Measurements from ENCODE around the gene CCND3. TPM values are rescaled to one million over a fixed set of nuclear protein-coding genes. Genes with fewer than 3 reads are reported as not detected.
A peak's percentile ranks its signal among the peaks of the same experiment; 100 is the strongest.

CCND3 gene
- total and polyA plus RNA-seq, 2 of the 13 experiments (the other 11 are each of a cell fraction or from before 2014, with no cell fraction given) = 4.3 to 7.2 TPM

DNA sequence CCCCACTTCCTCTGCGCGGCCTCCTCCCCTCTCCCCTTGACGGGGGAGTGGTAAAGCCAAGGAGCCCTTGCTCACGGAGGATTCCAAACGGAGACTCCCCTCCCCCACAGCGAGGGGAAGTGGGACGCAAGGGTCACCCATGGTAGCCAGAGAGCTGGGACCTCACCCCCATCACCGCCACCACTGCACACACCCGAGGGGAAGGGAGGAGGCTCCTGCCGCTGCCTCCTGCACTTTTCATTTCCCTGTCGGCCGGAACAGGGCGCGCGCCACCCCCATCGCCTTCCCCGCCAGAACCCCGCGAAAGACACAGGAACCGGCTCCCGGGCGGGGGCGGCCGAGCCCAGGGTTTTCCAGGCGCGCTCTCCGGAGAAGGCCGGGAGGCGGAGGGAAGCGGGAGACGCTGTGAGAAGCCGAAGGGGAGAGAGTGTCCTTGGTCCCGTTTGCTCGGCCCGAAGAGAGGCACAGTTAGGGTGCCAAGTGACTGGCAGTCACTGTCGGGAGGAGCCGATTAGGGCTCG lies 789 bp downstream of the CCND3 start (continued):
- TF ChIP-seq ZNF572 (CRISPR knock-in tag; IDR thresholded peaks at IDR 0.05) (peak; percentile 90), ZNF761 (CRISPR knock-in tag; conservative IDR thresholded peaks at IDR 0.05) (no peak), ZNF263 (CRISPR knock-in tag; IDR thresholded peaks at IDR 0.05) (no peak), GABPA (IDR thresholded peaks at IDR 0.05; ENCODE audit: low read depth, low read length) (no peak), GABPA (CRISPR knock-in tag; IDR thresholded peaks at IDR 0.05; ENCODE audit: low read depth) (no peak), ZNF777 (CRISPR knock-in tag; IDR thresholded peaks at IDR 0.05) (no peak), MBNL3 (CRISPR knock-in tag; conservative IDR thresholded peaks at IDR 0.05) (no peak), KLF6 (CRISPR knock-in tag; IDR thresholded peaks at IDR 0.05) (no peak), SMAD3 (CRISPR knock-in tag; IDR thresholded peaks at IDR 0.05) (no peak), PHF5A (CRISPR knock-in tag; IDR thresholded peaks at IDR 0.05; ENCODE audit: low read depth, unreplicated experiment) (no peak), ZNF747 (CRISPR knock-in tag; IDR thresholded peaks at IDR 0.05; ENCODE audit: borderline replicate concordance) (no peak), ZSCAN25 (CRISPR knock-in tag; IDR thresholded peaks at IDR 0.05) (no peak), MAFF (IDR thresholded peaks at IDR 0.05; ENCODE audit: low read depth, low read length) (no peak), ZNF691 (CRISPR knock-in tag; IDR thresholded peaks at IDR 0.05; ENCODE audit: borderline replicate concordance, low read depth) (no peak), ZNF639 (CRISPR knock-in tag; conservative IDR thresholded peaks at IDR 0.05) (no peak), HOXA5 (CRISPR knock-in tag; IDR thresholded peaks at IDR 0.05) (no peak), FIP1L1 (IDR thresholded peaks at IDR 0.05; ENCODE audit: borderline replicate concordance, insufficient read depth, low read depth, low read length) (no peak), ZNF577 (CRISPR knock-in tag; IDR thresholded peaks at IDR 0.05; ENCODE audit: borderline replicate concordance, low read depth) (no peak), CC2D1A (CRISPR knock-in tag; IDR thresholded peaks at IDR 0.05) (no peak), KDM1A (CRISPR knock-in tag; IDR thresholded peaks at IDR 0.05) (no peak), ZNF235 (CRISPR knock-in tag; IDR thresholded peaks at IDR 0.05; ENCODE audit: borderline replicate concordance) (no peak), AHR (CRISPR knock-in tag; IDR thresholded peaks at IDR 0.05) (0 out of 2 replicates have a peak, but pooled peaks have one; percentile 32), MAZ (IDR thresholded peaks at IDR 0.05; ENCODE audit: borderline replicate concordance, low read depth, low read length) (no peak), MAZ (CRISPR knock-in tag; IDR thresholded peaks at IDR 0.05; ENCODE audit: low read depth) (no peak), KLF16 (CRISPR knock-in tag; IDR thresholded peaks at IDR 0.05) (0 out of 4 replicates have a peak, but pooled peaks of 1 of the 2 experiments have one; percentile 11)
- TF ChIP-seq, protein P1, sequence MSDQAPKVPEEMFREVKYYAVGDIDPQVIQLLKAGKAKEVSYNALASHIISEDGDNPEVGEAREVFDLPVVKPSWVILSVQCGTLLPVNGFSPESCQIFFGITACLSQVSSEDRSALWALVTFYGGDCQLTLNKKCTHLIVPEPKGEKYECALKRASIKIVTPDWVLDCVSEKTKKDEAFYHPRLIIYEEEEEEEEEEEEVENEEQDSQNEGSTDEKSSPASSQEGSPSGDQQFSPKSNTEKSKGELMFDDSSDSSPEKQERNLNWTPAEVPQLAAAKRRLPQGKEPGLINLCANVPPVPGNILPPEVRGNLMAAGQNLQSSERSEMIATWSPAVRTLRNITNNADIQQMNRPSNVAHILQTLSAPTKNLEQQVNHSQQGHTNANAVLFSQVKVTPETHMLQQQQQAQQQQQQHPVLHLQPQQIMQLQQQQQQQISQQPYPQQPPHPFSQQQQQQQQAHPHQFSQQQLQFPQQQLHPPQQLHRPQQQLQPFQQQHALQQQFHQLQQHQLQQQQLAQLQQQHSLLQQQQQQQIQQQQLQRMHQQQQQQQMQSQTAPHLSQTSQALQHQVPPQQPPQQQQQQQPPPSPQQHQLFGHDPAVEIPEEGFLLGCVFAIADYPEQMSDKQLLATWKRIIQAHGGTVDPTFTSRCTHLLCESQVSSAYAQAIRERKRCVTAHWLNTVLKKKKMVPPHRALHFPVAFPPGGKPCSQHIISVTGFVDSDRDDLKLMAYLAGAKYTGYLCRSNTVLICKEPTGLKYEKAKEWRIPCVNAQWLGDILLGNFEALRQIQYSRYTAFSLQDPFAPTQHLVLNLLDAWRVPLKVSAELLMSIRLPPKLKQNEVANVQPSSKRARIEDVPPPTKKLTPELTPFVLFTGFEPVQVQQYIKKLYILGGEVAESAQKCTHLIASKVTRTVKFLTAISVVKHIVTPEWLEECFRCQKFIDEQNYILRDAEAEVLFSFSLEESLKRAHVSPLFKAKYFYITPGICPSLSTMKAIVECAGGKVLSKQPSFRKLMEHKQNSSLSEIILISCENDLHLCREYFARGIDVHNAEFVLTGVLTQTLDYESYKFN (CRISPR knock-in tag; conservative IDR thresholded peaks at IDR 0.05) = no peak
